Measurements from ENCODE around the gene OR1D2. TPM values are rescaled to one million over a fixed set of nuclear protein-coding genes. Genes with fewer than 3 reads are reported as not detected.
A peak's percentile ranks its signal among the peaks of the same experiment; 100 is the strongest.
"Not testable (repeated sequence)": the region's sequence is repeated elsewhere in the genome, so short reads cannot be mapped to it uniquely, and the experiment has no call there.

The OR1D2 gene
- total RNA-seq, 1 experiment from 2014 or later, result not detected

GRCh38 chr17:3062824-3063377 is 41.3 kb downstream of the OR1D2 start:
- H3F3A ChIP-seq (ENCODE audit: insufficient read depth, low read depth); BruUV-seq (replicated peaks); H3K9me2 ChIP-seq (ENCODE audit: insufficient read depth); H3K4me3 ChIP-seq; H3K27ac ChIP-seq; POLR2A ChIA-PET (ENCODE audit: unreplicated experiment); H3K27me3 ChIP-seq (ENCODE audit: insufficient read depth, low read depth); H2AFZ ChIP-seq; CTCF ChIA-PET; H3K79me2 ChIP-seq (ENCODE audit: low read depth); intact Hi-C loops (cut with micrococcal nuclease; ENCODE audit: unreplicated experiment); H4K20me1 ChIP-seq (ENCODE audit: insufficient read depth); H3K4me2 ChIP-seq; H3K4me1 ChIP-seq (replicated peaks; ENCODE audit: insufficient read depth); H3K9me3 ChIP-seq (ENCODE audit: insufficient read depth, low read depth); DNase-seq; H3K36me3 ChIP-seq (ENCODE audit: low read depth): not testable (repeated sequence)

- H3K4me1 ChIP-seq (replicated peaks; ENCODE audit: insufficient read depth); H2AFZ ChIP-seq; H3K4me2 ChIP-seq; POLR2A ChIA-PET (ENCODE audit: unreplicated experiment); BruUV-seq (replicated peaks); H3K79me2 ChIP-seq (ENCODE audit: low read depth); H3K4me3 ChIP-seq; H4K20me1 ChIP-seq (ENCODE audit: insufficient read depth); H3K9me3 ChIP-seq (ENCODE audit: insufficient read depth, low read depth); DNase-seq; H3F3A ChIP-seq (ENCODE audit: insufficient read depth, low read depth); H3K9me2 ChIP-seq (ENCODE audit: insufficient read depth); CTCF ChIA-PET; H3K27me3 ChIP-seq (ENCODE audit: insufficient read depth, low read depth); H3K27ac ChIP-seq; intact Hi-C loops (cut with micrococcal nuclease; ENCODE audit: unreplicated experiment); H3K36me3 ChIP-seq (ENCODE audit: low read depth): not testable (repeated sequence)
Measured at GRCh38 chr17:3054868-3055267, 49.4 kb downstream of the OR1D2 start.

- CTCF ChIA-PET, result interaction anchor here (1.0 kb wide), 1 partner anchor 885 kb away, joined by 3 read pairs; no protein-coding TSS in a partner anchor
- intact Hi-C loops (cut with micrococcal nuclease; ENCODE audit: unreplicated experiment), result loop anchor here (5.0 to 10.0 kb wide), 4 partner anchors 588 to 845 kb away; partner anchors contain the start of genes CAMKK1, CTNS, HASPIN and SHPK
- H4K20me1 ChIP-seq (ENCODE audit: insufficient read depth), result no peaks in the 10 kb centered on the region
- no peaks in the 10 kb centered on the region for H3K36me3 ChIP-seq (ENCODE audit: low read depth)
- no peaks in the 10 kb centered on the region for H3F3A ChIP-seq (ENCODE audit: insufficient read depth, low read depth)
- H3K4me1 ChIP-seq (replicated peaks; ENCODE audit: insufficient read depth), result no peaks in the 10 kb centered on the region; the same call in 1 of the 2 replicates
- BruUV-seq (replicated peaks), result no TSS peak
- H3K4me2 ChIP-seq, result peak overlapping the region; percentile 88
- no peaks in the 10 kb centered on the region for H3K9me2 ChIP-seq (ENCODE audit: insufficient read depth)
- no peaks in the 10 kb centered on the region for H3K27me3 ChIP-seq (ENCODE audit: insufficient read depth, low read depth)
- peak overlapping the region; percentile 99; the same call in 1 of the 2 replicates for H2AFZ ChIP-seq
- no peak for DNase-seq
- peak overlapping the region; percentile 83; the same call in 1 of the 2 replicates for H3K4me3 ChIP-seq
- TF ChIP-seq CTCF (conservative IDR thresholded peaks at IDR 0.05) (no peak), EZH2 (IDR thresholded peaks at IDR 0.05; ENCODE audit: low read depth) (no peak)
- H3K27ac ChIP-seq, result no peak overlapping the region
- POLR2A ChIA-PET (ENCODE audit: unreplicated experiment), result no interaction called here
- H3K9me3 ChIP-seq (ENCODE audit: insufficient read depth, low read depth), result no peaks in the 10 kb centered on the region
- H3K79me2 ChIP-seq (ENCODE audit: low read depth), result no peaks in the 10 kb centered on the region
Measured at GRCh38 chr17:3049705-3050295, 54.4 kb downstream of the OR1D2 start.

GRCh38 chr17:3048727-3049471 is 55.3 kb downstream of the OR1D2 start:
- Histone ChIP-seq H3K79me2 (ENCODE audit: low read depth) (no peaks in the 10 kb centered on the region), H3F3A (ENCODE audit: insufficient read depth, low read depth) (no peaks in the 10 kb centered on the region), H3K27me3 (ENCODE audit: insufficient read depth, low read depth) (no peaks in the 10 kb centered on the region), H2AFZ (peak overlapping the region; percentile 99), H3K9me2 (ENCODE audit: insufficient read depth) (no peaks in the 10 kb centered on the region), H3K36me3 (ENCODE audit: low read depth) (no peaks in the 10 kb centered on the region), H3K9me3 (ENCODE audit: insufficient read depth, low read depth) (peaks cover 4% of the 10 kb centered on the region; the same call in 1 of the 2 replicates), H4K20me1 (ENCODE audit: insufficient read depth) (no peaks in the 10 kb centered on the region), H3K4me1 (replicated peaks; ENCODE audit: insufficient read depth) (no peaks in the 10 kb centered on the region; the same call in 1 of the 2 replicates), H3K4me2 (peak overlapping the region; percentile 88), H3K27ac (no peak overlapping the region), H3K4me3 (peak overlapping the region; percentile 83)
- peak; percentile 88 to 94 for DNase-seq
- POLR2A ChIA-PET (ENCODE audit: unreplicated experiment), result no interaction called here
- CTCF ChIA-PET, result interaction anchor here (0.6 to 1.0 kb wide), 2 partner anchors 886 to 1243 kb away, joined by 3 to 4 read pairs; no protein-coding TSS in a partner anchor
- TF ChIP-seq CTCF (conservative IDR thresholded peaks at IDR 0.05), result peak; percentile 78
- TF ChIP-seq EZH2 (IDR thresholded peaks at IDR 0.05; ENCODE audit: low read depth), result no peak
- intact Hi-C loops (cut with micrococcal nuclease; ENCODE audit: unreplicated experiment), result loop anchor here (5.0 to 10.0 kb wide), 4 partner anchors 588 to 846 kb away; partner anchors contain the start of genes CAMKK1, CTNS, HASPIN and SHPK
- BruUV-seq (replicated peaks), result no TSS peak

Data from PC-9 (cell line).